ENCODE measurements around the gene HS3ST4.
"Not testable (repeated sequence)": the region's sequence is repeated elsewhere in the genome, so short reads cannot be mapped to it uniquely, and the experiment has no call there.

HS3ST4 gene

DNA sequence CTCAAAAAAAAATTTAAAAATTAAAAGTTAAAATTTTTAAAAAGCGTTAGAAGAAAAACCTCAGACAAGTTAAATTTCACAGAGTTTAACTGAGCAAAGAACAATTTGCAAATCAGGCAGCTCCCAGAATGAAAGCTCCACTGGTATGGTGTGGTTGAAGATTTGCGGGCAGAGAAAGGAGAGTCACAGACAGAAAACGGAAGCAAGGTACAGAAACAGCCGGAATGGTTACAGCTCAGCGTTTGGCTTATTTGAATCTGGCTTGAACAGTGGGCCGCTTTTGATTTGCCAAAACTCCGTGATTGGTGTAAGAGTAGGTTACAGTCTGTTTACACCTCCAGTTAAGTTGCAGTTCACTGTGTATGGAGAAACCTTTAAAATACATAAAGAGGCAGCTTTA lies 297.1 kb downstream of the HS3ST4 start:
- DNase-seq (ENCODE audit: low read depth) = no peak

- no peak for DNase-seq (ENCODE audit: low read depth)
These were observed 304.3 kb downstream of the HS3ST4 start for GRCh38 chr16:25996052-25996451.

GRCh38 chr16:26005336-26005735 lies 313.6 kb downstream of the HS3ST4 start:
- DNase-seq (ENCODE audit: low read depth) = no peak

GRCh38 chr16:26012376-26012775 lies 320.6 kb downstream of the HS3ST4 start:
- no peak for DNase-seq (ENCODE audit: low read depth)

DNA sequence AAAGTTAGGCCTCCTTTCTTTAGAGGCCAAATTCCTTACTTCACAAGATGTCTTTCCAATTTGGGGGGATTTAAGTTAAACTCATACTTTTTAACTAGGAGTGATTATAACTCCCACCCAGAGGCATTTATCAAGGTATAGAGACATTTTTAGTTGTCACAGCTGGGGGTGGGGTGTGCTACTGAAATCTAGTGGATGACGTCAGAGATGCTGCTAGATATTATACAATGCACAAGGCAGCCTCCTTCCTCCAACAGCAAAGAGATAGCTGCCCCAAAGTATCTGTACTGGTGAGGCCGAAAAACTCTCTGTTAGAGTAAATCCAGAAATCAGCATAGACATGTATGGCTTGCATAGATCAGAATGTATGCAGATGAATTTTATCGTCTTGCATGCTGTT lies 324.0 kb downstream of the HS3ST4 start:
- DNase-seq (ENCODE audit: low read depth) = no peak

DNA sequence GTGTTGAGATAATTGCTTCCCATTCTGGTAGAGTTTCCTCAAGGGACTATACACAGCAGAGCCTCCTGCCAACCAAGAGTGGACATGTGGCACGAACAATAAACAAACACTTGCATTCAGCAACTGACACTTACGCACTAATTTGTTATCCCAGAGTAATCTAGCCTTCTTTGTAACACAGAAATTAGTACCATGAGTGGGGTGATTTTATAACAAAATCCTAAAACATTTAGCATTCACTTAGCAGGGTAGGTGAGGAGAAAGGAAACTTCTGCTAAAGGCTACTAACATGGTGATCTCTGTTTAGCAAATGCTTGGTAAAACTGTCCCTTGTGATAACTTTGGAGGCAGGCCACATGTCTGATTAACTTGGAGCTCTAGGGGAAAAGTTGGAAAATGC lies 325.2 kb downstream of the HS3ST4 start:
- DNase-seq (ENCODE audit: low read depth) = no peak

- DNase-seq (ENCODE audit: low read depth) = no peak
These were observed 327.9 kb downstream of the HS3ST4 start for GRCh38 chr16:26019381-26020242.

- DNase-seq (ENCODE audit: low read depth) = no peak
These were observed 335.1 kb downstream of the HS3ST4 start for GRCh38 chr16:26026709-26027450.

- DNase-seq (ENCODE audit: low read depth) = no peak
These were observed 339.5 kb downstream of the HS3ST4 start for GRCh38 chr16:26031286-26031685.

- not testable (repeated sequence) for DNase-seq (ENCODE audit: low read depth)
These were observed 340.9 kb downstream of the HS3ST4 start for GRCh38 chr16:26032661-26033060.

DNA sequence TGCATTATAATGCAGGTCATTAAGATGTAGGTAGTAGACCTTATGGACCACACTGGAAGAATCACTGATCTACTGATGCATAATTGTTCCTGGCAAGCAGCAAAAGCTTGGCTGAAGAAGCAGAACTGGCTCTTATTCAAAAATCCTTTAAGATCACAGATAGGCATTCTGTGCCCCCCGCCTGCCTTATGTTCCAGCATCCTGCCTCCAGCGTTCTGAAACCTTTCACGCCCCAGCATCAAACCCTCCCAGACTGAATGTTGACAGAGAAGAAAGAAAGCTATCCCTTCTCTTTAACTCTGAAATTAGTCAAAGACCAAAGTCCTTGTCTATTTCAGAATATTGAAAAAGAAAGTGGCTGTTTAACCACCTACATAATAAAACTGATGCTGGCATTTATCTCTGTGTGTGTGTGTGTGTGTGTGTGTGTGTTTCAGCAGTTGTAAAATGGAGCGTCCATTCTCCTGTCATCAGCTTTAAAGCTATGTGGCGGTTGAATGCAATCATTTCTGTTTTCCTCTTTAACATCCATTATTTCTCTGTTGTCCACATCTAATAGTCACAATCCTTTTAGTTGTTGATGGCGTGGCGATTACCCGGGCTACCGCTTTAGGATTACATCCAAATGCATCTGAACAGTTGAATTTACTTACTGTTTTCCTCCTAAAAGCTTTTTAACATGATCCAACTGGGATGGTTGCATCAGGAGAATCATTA lies 350.4 kb downstream of the HS3ST4 start:
- no peak for DNase-seq (ENCODE audit: low read depth)

DNA sequence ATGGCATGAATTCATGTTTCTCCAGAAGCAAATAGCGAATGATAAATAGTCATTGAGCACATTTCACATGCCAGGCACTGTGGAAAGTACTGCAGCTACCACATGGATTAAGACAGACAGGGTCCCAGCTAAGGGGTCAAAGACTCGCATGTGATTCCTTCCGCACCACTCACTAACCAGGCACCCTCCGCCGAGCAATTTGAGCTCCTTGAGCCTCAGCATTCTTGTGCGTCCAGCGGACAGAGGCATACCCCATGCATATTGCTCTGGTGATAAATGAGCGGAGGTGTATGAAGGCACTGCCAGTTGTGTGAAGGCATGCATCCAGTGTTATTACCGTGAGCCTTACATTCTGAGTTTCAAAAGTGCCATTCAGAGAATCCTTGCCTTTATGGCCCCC lies 358.7 kb downstream of the HS3ST4 start:
- no peak for DNase-seq (ENCODE audit: low read depth)

- no peak for DNase-seq (ENCODE audit: low read depth)
These were observed 359.3 kb downstream of the HS3ST4 start for GRCh38 chr16:26051063-26051462.

DNA sequence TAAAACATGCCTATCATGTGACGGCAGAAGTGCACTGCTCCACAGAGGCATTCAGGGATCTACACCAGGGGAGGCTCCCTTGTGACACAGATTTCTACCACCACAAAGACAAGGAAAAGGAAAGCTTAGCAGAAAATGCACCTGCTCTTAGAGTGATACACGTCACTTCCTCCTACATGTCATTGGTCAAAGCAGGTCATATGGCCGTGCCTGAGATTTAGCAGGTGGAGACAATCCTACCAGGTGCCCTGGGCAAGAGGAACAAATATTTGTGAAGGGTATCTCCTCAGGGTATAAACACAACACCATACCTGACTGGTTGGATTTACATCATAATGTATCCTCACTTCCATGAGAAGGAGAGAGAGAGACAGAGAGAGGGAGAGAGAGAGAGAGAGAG lies 362.1 kb downstream of the HS3ST4 start:
- no peak for DNase-seq (ENCODE audit: low read depth)

DNA sequence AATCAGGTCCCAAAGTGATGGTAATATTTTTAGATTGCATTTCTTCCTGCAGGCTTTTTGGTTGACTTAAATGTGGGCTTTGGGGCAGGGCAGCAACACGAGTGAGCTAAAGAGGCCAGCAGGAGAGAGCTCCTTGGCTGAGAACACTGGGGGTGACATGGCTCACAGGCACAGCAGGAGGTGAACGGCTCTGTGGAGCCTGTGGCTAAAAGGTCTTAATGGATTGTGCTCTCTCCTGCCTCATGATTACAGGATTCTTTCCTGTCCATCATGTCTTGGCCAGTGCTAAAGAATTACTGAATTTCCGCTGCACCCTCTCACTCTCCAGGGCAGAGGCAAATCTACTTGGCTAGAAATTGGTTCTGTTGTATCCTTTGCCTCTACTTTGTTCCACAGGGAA lies 366.6 kb downstream of the HS3ST4 start:
- no peak for DNase-seq (ENCODE audit: low read depth)

- DNase-seq (ENCODE audit: low read depth) = no peak
These were observed 378.7 kb downstream of the HS3ST4 start for GRCh38 chr16:26070302-26071100.

GRCh38 chr16:26071101-26071866 lies 379.5 kb downstream of the HS3ST4 start:
- DNase-seq (ENCODE audit: low read depth) = no peak

DNA sequence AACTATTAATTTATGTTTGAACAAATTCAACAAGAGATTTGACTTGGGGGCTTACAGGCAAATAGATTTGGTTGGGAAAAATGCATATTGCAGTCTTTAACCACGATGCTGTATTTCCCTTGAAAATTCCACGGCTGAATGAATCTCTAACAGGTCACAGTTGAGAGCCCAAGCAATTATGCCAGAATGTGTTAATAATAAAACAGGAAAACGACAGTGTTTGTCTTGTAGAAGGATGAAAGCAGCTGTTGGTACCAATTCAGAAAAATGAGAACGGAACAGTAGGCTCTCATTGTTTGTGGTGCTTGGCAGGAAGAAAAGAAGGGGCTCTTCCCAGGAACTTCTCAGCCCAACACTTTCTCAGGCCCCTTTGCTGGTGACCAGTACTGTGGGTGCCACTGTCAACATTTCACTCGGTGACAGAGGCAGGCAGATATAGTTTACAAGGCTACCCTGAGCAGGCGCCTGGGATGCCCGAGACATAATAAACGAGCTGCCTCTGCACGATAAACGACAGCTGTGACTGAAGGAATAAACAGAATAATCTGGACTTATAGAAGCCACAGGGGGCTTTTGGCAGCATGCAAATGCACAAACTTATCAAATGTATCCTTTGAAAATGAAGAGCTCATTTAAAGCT lies 387.1 kb downstream of the HS3ST4 start:
- DNase-seq (ENCODE audit: low read depth) = no peak

- no peak for DNase-seq (ENCODE audit: low read depth)
These were observed 395.3 kb downstream of the HS3ST4 start for GRCh38 chr16:26087091-26087490.

GRCh38 chr16:26091511-26091910 lies 399.8 kb downstream of the HS3ST4 start:
- DNase-seq (ENCODE audit: low read depth) = no peak

GRCh38 chr16:26098206-26098605 lies 406.4 kb downstream of the HS3ST4 start:
- not testable (repeated sequence) for DNase-seq (ENCODE audit: low read depth)

Data from HS-5 (cell line).